NCI-H748 treated with DMSO at 0.1 percent for 48 hours (cell line): ENCODE results near the gene CDK2.

Experiments used
- DNase-seq: peaks from one replicate; lab custom pipeline; 2025; lab: John Stamatoyannopoulos, UW

CDK2 gene

GRCh38 chr12:55938826-55939501 lies 27.7 kb upstream of the CDK2 start:
- DNase-seq, result no peak

- DNase-seq, result peak; percentile 76
Observed at GRCh38 chr12:55940065-55940732, 26.4 kb upstream of the CDK2 start.

- DNase-seq, result no peak
Observed at GRCh38 chr12:55942055-55942454, 24.6 kb upstream of the CDK2 start.

GRCh38 chr12:55942577-55943136 lies 24.0 kb upstream of the CDK2 start:
- DNase-seq, result no peak

GRCh38 chr12:55946553-55946952 lies 20.1 kb upstream of the CDK2 start:
- no peak for DNase-seq

- no peak for DNase-seq
Observed at GRCh38 chr12:55955344-55955743, 11.3 kb upstream of the CDK2 start.

- DNase-seq, result no peak
Observed at GRCh38 chr12:55955800-55956508, 10.7 kb upstream of the CDK2 start.

- no peak for DNase-seq
Observed at GRCh38 chr12:55957106-55957859, 9.3 kb upstream of the CDK2 start.

GRCh38 chr12:55963760-55964159 lies 2.9 kb upstream of the CDK2 start:
- no peak for DNase-seq

GRCh38 chr12:55965240-55965639 lies 1.4 kb upstream of the CDK2 start:
- no peak for DNase-seq

- DNase-seq, result no peak
Observed at GRCh38 chr12:55965941-55966407, 656 bp upstream of the CDK2 start, which contains the start of gene PMEL. Gene PMEL (minus strand): TSS chr12:55966042. CDS start chr12:55966011, 31 bp downstream.

GRCh38 chr12:55969356-55969755 lies 2.7 kb downstream of the CDK2 start:
- no peak for DNase-seq

GRCh38 chr12:55970775-55971174 lies 4.1 kb downstream of the CDK2 start:
- no peak for DNase-seq

- DNase-seq, result no peak
Observed at GRCh38 chr12:55972042-55972441, 5.4 kb downstream of the CDK2 start.

GRCh38 chr12:55972456-55972855 lies 5.8 kb downstream of the CDK2 start:
- DNase-seq, result no peak

- no peak for DNase-seq
Observed at GRCh38 chr12:55972911-55973598, 6.4 kb downstream of the CDK2 start.

- DNase-seq, result peak; percentile 99
Observed at GRCh38 chr12:55973599-55974307, 7.1 kb downstream of the CDK2 start, which contains the start of gene RAB5B. Gene RAB5B (plus strand): TSS chr12:55974078. CDS start chr12:55986961, 12,883 bp downstream.

- no peak for DNase-seq
Observed at GRCh38 chr12:55974308-55974730, 7.7 kb downstream of the CDK2 start.

- no peak for DNase-seq
Observed at GRCh38 chr12:55978393-55978792, 11.8 kb downstream of the CDK2 start.

GRCh38 chr12:55979069-55979468 lies 12.4 kb downstream of the CDK2 start:
- no peak for DNase-seq
